ENCODE results near the gene LRRC45.

The LRRC45 gene

DNA sequence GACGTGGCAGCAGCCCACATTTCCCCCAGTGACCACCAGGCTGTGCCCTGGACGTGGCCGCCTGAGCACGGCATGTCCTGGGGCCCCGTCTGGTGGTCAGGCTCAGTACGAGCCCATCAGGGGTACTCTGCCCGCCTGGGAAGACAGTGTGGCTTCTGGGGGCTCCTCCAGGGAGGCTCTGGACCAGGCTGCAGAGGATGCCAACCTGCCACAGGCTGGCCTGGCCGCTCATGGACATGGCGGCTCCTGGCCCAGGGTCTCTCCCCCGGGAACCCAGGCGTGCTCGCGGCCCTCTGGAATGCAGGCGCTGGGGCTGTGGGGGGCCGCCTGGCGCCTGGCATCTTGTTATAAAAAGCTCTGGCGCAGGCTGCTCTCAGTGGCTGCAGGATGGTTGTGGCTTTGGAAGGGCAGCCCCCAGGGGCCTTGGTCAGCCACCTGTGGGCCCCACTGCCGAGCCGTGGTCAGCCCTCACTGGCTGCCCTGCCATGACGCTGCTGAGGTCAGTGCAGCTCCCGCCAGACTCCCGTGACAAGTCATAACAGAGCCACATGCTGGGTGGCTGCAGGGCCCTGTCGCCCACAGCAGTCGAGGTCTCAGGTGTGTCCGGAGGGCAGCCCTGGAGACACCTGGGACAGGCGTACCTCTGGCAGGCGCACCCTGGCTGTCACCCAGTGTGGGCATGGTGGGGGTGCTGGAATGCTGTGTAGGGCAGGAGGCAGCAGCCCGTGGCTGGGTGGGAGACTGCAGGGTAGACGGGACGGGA is 15.4 kb upstream of the LRRC45 start:
- DNase-seq (ENCODE audit: low spot score): no peak

DNA sequence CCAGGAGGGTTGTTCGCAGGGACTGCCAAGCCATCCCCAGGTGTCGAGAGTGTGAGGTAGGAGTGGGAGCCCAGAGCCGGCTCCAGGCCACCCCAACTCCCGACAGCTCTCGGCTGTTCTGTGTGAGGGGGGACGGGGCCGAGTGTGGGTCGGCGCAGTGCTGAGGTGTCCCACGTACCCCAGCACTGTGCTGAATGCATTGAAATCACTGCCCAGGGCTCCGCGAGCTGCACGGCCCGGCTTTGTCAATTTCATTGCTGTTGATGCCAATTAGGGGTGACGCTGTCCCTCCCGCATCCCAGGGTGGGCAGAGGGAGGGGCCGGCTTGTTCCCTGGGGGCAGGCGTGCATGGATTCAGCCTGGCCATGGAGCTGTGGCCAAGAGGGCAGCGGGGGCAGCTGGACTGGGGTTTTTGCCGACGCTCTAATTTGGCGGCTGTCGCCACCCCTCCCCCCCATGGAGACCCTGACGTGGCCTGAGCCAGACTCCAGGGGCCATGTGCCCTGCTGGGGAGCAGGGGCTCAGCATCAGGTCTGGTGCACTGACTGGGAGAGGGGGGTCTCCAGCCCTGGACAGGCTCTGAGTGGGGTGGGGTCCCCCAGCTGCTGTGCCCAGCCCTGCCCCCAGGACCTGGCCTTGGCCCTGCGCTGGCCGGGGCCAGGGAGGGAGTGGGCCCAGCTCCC is 14.7 kb upstream of the LRRC45 start:
- DNase-seq (ENCODE audit: low spot score): no peak

DNA sequence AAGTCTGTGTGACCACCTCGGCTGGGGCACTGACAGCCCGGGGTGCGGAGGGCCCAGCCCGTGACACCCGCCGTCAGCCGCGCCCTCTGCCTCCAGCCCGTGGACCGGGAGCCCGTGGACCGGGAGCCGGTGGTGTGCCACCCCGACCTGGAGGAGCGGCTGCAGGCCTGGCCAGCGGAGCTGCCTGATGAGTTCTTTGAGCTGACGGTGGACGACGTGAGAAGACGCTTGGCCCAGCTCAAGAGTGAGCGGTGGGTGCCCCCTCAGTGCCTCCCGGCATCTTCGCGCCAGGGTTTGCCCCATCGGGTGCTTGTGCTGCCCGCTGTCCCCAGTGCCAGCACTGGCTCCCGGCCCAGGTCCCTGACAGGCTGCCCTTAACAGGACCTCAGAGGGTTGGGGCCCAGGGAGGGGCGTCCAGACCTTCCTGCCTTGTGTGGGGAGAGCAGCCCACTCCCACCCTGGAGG is 14.1 kb upstream of the LRRC45 start:
- no peak for DNase-seq (ENCODE audit: low spot score)

DNA sequence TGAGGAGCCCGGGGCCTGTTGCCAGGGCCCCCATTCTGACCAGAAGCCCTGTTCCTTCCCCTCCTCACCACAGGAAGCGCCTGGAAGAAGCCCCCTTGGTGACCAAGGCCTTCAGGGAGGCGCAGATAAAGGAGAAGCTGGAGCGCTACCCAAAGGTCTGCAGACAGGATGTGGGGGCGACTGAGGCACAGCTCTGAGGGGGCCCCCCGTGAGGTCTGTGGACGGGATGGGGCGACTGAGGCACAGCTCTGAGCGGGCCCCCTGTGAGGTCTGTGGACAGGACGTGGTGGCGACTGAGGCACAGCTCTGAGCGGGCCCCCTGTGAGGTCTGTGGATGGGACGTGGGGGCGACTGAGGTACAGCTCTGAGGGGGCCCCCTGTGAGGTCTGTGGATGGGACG is 13.7 kb upstream of the LRRC45 start:
- no peak for DNase-seq (ENCODE audit: low spot score)

DNA sequence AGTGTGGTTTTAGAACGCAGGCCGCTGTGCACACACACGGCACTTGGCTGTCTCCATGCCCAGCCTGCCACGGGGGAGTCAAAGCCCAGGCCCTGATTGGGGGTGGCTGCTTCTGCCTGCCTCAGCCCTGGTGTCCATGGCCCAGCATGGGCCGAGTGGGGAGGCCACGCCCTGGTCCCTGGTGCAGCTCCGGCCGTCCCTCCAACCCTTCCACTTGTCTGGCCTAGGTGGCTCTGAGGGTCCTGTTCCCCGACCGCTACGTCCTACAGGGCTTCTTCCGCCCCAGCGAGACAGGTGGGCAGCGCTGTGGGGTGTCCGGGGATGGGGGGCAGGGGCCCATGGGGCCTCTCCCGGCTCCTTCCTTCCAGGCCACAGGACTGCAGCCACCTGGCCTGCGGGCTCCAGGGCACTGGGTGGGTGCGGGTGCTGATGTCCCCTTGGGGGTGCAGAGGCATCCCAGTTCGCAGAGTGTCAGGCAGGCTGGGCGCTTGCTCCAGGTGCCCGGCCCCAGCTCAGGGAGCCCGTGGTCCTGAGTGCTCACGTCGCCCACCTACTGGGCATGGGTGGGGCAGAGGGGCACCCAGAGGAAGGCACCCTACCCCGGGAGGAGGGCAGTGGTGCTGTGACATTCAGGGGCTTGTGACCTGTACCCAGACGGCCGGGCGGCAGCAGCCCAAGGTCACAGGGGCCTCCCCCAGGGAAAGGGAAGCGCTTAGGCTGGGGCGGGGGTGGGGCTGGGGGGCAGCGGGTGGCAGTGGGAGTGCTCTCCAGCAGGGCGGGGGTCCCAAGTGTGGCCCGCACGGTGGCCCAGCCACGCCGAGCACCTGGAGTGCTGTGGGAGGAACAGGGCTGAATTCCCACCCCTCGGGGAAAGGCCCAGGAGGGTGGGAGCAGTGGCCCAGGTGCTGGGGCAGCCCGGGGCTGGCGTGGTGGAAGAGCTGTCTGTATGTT is 12.3 kb upstream of the LRRC45 start:
- DNase-seq (ENCODE audit: low spot score): no peak

DNA sequence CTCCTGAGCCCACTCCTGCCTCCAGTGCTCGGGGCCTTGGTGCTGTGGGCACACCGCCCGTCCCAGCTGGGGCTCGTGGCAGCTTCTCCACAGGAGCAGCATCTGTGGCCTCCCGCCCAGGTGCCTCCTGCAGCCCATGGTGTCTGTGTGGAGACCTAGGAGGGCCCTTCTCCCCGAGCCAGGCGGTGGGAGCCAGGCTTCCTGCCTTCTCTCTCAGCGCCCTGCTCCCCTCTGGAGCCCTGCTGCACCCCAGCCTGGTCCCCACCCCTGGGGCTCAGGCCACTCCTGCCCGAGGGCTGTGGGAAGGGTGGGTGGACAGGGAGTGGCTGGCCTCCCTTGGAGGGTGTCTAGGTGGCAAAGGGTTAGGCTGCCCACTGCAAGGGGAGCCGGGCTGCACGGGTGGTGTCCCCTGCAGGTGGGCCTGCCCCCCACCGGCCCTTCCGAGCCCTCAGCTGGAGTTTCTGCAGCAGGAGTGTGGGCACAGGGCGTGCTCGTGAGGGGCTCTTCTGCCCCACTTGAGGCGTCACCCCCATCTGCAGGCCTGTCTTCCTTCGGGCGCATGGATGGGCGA is 11.4 kb upstream of the LRRC45 start:
- no peak for DNase-seq (ENCODE audit: low spot score)

DNA sequence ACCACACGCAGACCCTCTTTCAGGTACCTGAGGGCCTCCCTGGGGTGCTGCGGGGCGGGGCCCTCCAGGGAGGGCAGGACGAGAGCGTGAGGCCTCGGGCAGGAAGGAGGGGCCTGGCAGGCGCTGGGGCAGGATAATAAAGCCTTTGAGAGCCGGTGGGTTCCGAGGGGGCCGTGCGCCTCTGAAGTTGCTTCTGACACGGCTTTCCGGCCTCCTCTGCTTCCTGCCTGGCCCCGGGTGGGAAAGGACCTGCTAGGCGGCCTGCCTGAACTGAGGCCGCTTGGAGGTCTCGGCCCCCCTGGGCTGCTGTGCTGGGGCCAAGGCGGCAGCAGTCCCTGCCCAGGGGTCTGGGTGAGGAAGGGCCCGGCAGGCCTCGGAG is 10.9 kb upstream of the LRRC45 start:
- no peak for DNase-seq (ENCODE audit: low spot score)

DNA sequence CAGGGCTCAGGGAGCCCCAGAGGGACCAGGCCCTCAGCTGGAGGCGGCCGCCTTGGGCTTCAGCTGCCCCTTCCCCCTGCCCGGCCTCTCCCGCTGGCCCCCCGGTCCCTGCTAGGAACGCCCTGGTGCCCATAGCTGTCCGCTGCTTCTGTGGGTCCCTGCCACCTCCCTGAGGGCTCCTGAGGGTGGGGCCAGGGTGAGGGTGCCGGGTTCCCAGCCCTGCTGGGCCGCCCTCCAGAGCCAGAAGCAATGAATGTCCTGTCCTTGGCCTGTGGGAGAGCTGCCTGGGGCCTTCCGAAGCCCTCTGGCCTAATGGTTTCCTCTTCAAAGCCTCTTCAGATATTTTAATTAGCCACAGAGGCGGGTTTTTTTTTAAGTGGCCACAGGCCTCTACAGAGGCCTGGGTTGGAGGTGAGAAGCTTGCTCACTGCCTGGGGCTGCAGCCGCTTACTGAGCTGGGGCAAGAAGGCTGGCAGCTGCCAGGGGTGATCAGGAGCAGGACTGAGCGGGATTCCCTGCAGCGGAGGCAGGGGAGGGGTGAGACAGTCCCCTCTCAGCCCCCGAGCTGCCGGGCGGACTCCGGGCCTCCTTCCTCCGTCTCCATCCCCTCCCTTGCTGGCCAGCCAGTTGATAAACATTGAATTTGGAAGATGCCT is 10.3 kb upstream of the LRRC45 start:
- DNase-seq (ENCODE audit: low spot score): no peak

DNA sequence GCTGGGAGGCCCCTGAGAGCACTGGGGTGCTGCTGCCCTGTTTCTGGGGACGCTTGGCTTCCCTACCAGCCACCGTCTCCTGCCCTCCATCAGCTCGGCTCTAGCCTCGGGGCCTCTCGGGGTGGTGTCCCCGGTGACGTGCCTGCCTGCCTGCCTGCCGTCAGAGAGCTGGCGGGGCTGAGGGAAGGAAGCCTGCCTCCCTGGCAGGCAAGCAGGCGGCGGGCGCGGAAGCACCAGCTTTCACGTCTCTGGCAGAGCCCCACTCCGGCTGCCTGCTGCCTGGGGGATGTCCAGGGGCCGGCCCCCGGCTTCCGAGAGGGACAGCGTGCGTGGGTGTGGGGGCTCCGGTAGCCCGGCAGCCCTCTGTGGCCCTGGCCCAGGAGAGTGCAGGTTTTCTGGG is 9.8 kb upstream of the LRRC45 start:
- DNase-seq (ENCODE audit: low spot score): peak; percentile 60

DNA sequence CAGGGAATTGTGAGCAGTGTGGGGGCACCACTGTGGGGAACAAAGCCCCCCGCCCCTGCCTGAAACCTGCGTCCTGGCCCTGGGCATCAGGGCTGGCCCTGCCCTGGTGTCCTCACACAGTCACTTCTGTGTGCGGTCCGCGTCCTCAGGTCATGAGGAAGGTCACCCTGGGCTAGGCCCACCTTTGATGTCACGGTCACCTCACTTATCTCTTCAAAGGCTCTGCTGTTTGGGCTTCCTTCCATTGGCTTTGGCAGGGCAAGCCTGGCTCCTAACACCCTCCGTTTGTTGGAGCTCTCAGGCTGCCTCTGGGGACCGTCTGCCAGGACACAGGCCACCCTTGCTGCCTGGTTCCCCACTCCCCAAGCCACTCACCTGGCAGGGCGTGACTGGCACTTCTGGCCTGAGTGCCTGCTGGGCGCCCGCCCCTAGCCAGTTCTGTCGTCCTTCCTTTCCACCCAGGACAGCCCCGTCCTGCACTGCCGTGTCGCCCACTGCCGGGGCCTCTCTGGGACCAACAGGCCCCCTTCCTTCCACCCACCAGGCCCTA is 9.3 kb upstream of the LRRC45 start:
- no peak for DNase-seq (ENCODE audit: low spot score)

DNA sequence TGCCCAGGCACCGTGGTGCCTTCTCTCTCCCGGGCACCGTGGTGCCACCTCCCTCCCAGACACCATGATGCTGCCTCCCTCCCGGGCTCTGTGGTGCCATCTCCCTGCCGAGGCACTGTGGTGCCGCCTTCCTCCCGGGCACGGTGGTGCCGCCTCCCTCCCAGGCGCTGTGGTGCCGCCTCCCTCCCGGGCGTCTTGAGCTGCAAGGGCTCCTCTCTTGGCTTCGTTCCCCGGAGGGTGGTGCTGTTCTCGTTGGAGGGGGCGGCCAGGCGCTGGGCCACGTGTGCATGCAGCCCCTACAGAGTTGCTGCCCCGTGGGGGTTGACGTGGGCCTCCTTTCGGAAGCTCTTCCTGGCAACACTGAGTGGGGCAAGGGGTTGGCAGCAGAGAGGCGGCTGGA is 8.7 kb upstream of the LRRC45 start:
- no peak for DNase-seq (ENCODE audit: low spot score)

DNA sequence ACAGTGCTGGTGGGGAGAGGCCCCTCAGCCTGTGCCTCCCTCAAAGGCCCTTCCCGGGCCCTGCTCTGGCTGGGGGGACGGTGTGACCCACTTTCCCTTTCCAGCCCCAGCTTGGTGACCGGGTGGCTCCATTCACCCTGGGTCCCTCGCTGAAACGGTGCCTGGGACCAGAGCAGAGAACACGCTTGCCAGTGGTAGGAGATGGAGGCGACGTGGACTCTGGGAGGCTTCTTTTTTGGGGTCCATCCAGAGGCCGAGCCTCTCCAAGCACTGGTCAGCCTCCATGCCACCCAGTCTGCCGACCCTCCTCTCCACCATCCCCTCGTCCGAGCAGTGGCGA is 8.2 kb upstream of the LRRC45 start:
- DNase-seq (ENCODE audit: low spot score): no peak

DNA sequence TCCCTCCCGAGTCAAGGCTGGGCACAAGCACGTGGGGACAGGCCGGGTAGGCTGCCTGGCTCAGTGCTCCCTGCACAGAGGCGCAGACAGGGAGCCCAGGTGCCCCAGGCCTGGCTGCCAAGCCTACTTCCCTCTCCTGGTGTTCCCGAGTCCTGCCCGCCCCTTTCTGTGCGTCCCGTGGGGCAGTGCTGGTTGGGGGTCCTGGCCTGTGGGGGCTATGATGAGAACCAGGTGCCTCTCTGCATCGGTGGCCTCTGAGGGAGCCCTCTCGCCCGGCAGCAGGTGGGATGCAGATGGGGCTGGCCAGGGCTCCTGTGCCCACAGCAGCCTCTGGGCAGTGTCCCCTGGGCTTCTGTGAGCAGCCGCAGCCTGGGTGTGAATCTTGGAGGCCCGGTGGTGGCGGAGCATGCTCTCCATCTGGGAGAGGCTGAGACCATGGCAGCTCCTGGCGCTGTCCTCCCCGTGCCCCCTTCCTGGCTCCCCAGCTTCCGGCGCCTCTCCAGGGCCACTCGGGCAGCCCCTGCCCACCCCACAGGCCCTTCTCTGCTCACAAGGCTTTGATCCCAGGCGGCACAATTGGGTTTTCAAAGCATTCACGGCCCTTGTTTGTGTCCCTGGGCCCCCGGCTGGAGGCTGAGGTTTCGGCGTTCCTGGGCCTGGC is 7.7 kb upstream of the LRRC45 start:
- DNase-seq (ENCODE audit: low spot score): no peak

DNA sequence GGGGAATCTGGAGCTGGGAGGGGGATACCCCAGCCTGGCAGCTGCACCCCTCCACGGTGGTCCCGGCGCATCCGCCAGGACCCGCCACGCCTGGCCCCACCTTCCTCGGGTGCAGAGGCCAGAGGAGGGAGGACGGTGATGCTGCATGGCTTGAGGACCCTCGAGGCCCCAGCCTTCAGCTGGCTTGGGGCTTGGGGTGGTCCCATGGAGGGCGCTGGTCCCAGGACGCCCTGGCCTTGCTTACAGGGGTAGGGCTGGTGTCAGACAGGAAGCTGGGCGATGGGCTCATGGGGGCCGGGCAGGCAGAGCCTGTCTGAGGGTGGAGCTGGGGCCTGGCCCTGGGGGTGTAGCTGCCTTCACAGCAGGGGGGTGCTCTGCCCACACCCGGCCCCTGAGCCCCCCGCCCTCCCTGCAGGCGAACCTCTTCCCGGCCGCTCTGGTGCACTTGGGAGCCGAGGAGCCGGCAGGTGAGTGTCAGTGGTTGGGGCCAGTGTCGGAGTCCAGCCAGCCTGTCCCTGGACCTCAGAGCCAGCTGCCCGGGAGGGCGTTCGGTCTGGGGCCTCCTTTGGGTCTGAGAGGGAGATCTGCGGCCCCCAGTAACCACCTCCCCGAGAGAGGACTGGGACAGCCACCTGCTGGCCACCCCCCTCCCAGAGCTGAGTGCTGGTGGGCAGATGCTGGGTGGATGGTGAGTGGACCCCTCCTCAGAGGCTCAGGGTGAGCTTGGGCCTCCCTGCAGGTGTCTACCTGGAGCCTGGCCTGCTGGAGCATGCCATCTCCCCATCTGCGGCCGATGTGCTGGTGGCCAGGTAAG is 6.8 kb upstream of the LRRC45 start:
- no peak for DNase-seq (ENCODE audit: low spot score)

DNA sequence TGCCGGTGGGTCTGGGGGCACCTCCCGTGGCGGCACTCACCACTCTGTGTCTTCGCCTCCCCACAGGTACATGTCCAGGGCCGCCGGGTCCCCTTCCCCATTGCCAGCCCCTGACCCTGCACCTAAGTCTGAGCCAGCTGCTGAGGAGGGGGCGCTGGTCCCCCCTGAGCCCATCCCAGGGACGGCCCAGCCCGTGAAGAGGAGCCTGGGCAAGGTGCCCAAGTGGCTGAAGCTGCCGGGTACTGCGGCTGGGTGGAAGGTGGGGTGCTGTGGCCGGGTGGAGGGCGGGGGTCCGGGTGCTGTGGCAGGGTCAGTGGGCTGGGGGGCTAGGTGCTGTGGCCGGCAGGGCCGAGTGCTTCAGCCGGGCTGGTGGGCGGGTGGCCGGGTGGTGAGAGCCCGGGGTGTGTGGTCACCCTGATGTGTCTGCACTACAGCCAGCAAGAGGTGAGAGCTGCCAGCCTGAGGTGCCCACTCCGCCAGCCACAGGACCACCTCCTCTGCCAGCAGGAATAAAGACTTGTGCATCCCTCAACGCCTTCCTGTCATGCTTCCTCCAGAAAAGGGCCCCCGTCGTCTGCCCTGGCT is 6.1 kb upstream of the LRRC45 start:
- no peak for DNase-seq (ENCODE audit: low spot score)

DNA sequence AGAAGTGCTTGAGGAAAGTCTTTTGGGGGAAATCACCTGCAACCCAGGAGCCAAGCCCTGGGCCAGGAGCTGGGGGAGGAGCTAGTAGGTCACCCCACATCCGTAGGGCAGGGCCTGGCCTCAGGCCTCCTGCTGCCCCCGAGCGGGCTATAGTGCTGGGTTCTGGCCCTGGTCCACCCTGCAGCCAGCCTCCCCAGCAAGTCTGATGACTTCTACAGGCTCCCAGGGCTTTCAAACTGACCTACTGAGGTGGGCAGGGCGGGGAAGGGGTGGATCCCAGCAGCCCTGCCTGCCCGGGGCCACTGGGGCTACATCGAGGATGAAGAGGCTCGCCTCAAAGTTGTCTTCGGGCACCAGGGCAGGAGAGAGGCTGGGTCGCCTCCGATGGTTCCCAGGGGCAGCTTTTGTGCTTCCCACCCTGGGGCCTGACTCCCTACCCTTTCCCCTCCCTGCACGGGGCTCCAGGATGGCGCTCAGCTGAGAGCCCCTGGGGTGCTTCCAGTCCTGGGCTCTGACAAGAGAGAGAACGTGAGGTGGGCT is 5.4 kb upstream of the LRRC45 start:
- no peak for DNase-seq (ENCODE audit: low spot score)

DNA sequence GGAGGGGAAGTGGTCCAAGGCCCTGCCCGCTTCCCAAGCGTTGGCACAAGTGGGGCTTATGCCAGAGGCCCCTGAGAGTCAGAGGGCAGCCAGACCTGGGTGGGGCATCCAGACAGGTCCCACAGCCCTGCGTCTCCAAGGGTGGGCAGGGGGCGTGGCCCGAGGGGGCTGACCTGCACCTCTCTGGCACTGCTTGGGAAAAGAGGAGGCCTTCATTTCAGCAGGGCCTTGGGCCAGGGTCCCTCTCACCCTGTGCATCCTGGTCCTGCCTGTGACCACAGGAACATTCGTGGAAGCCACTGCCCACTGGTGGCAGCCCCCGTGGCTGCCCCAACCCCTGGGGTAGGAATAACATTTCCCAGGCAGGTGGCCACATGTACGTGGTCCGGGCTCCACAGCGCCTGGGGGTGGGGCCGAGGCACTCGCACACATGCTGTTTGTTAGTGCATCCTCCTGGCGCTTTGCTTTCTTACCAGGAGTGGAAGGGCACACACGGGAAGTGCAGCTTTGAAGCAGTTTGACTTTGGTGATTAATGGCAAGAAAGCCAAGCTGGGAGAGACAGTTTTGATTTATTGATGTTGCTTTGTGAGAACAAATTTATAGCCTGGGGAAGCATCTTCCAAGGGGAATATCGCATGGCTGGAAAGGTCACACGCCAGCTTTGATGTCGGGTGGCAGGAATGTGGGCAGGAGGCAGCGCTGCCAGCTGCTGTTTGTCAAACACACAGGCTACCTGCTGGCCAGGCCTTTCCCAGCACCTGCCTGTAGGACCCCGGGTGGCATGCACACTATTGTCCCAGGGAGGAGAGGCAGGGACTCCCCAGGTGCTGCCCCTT is 4.7 kb upstream of the LRRC45 start:
- no peak for DNase-seq (ENCODE audit: low spot score)

DNA sequence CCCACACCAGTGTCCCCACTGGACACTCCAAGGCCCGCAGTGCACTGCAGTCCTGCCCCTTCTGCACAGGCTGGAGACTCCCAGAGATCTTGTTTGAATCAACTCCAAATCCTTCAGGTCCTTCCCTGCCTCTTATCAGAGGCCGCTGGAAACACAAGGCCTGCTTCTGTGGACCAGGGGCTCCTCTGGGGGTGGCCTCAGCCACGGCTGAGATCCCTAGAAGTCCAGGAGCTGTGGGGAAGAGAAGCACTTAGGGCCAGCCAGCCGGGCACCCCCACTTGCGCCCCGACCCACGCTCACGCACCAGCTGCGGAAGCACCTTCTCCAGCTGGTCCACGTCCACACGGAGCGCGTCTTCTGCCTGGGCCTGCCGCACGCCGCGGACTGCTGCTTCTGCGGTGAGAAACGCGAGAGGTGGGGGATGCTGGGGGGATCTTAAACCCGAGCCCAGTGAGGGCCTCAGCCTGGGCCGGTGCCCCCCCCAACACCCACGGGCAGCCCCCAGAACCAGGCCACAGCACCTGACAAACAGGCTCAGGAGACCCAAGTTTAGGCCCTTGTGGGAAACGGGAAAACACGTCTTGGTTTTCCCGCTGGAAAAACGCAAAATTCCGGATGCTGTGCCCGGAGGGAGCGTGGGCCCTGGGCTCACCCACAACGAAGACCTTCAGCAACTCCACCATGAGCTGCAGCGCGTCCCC is 4.0 kb upstream of the LRRC45 start:
- DNase-seq (ENCODE audit: low spot score): no peak
